ENCODE measurements around the gene PACS2.
"Not testable (repeated sequence)": the region's sequence is repeated elsewhere in the genome, so short reads cannot be mapped to it uniquely, and the experiment has no call there.

The PACS2 gene

DNA sequence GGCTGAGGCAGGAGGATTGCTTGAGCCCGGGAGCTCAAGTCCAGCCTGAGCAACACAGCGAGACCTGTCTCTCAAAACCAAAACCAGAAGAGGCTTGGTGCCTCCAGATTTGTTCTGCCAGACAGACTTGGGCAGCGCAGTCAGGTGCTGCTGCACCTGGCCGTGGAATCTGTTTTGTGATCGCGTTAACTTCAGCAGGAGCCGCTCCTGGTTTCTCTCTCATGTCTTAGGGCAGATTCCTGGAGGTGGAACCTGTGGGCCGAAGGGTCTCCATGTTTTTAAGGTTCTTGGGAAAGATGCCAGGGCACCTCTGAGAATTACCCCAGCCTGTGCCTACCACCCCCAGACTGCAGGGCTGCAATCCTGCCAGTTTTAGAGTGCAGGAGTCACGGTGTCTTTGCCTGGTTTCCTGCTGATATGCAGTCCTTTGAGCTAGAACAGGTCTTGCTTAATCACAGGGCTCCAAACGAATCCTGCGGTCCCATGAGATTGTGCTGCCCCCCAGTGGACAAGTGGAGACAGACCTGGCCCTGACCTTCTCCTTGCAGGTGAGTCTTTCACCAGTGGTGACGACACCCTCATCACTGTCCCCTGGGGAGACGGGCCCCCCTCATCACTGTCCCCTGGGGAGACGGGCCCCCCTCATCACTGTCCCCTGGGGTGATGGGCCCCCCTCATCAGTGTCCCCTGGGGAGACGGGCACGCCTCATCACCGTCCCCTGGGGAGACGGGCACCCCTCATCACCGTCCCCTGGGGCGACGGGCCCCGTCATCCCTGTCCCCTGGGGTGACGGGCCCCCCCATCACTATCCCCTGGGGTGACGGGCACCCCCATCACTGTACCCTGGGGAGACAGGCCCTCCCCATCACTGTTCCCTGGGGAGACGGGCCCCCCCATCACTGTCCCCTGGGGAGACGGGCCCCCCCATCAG, 37.6 kb downstream of the PACS2 start:
- DNase-seq: peak; percentile 90

DNA sequence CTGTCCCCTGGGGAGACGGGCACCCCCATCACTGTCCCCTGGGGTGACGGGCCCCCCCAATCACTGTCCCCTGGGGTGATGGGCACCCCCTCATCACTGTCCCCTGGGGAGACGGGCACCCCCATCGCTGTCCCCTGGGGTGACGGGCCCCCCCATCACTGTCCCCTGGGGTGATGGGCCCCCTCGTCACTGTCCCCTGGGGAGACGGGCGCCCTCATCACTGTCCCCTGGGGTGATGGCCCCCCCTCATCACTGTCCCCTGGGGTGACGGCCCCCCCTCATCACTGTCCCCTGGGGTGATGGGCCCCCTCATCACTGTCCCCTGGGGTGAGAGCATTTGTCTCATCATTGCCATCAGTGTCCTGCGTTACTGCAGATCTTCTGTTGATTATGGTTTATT, 38.6 kb downstream of the PACS2 start:
- DNase-seq: no peak

DNA sequence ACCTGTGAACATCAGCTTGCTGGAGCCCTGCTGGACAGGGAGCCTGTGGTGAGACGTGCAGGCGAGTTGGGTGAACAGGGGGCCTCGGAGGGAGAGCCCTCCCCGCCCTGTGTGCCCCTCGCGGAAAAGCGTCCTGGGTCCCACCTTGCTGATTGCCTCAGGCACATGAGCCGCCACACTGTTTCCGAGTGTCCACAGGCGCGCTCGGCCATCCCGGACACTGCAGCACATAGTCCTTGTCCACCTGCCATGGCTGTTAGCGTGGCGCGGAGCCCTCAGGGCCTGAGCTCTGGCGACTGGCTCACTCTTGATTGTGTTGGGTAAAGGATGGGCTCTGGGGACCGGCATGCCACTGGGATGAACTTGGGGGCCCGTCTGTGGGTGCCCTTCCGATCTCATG, 40.0 kb downstream of the PACS2 start:
- DNase-seq: no peak

DNA sequence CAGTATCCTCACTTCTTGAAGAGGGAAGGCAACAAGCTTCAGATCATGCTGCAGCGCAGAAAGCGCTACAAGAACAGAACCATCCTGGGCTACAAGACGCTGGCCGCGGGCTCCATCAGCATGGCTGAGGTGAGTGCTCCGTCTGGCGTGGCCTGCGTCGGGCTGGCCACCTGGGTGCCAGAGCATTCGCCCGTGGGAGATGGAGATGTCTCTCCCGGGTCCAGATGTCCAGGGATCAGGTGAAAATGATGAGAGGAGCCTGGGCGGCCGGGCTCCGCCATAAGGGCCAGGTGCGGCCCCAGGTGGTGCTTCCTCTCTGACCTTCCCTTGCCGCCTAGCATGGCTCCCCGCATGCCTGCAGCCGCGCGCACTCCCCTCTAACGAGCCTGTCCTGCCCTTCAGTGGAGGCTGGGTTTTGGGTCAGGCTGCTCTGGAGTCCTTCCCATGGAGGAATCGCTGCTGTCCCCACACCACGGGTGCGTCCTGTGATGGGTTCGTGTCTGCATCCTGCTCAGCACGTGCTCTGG, 40.6 kb downstream of the PACS2 start:
- DNase-seq: no peak

DNA sequence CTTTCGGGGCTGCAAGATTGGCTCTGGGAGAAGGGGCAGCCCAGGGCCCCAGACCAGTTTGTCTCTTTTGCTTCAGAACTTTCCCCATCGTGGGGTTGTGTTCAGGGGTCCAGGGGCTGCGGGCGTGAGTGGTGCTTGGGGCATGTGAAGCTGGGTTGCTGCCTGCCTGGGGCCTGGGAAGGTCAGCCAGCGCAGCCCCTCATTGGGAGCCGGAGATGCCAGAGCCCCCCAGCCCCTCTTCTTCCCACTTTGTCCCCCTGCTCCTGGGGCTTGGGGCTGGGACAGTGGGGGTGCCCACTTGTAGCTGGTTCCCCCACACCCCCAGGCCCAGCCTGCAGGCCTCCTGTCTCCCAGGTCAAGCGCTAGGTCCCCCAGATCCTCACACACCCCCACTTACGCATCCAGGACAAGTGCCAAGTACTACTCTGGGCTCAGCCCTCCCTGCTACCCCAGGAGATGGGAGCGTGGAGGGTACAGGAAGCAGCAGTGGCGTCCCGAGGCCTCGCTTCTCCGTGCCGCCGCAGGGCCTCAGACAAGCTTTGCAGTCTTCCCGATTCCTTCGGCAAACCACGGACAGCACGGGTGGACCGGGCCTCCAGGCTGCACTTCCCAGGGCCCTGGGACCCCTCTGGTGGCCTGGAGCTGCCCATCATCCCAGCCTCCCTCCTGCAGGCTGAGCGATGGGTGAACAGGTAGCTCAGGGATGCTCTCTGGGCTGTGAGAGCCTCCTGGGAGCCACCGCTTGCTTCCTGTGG, 41.5 kb downstream of the PACS2 start:
- DNase-seq: no peak

DNA sequence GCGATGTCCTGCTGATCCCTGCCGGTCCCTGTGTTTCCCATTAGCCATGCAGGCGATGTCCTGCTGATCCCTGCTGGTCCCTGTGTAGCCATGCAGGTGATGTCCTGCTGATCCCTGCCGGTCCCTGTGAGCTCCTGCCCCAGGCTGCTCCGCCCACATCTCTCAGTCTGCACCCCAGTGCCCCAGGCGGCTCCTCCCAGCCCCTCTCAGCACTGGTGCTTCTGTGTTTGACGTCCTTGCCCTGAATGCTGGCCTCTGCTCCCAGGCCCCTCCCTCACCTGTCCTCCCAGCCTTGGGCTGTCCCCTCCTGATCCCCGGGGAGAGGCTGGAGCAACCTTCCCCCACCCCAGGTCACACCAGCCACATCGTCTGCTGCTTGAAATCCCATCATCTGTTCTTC, 42.4 kb downstream of the PACS2 start:
- DNase-seq: no peak

DNA sequence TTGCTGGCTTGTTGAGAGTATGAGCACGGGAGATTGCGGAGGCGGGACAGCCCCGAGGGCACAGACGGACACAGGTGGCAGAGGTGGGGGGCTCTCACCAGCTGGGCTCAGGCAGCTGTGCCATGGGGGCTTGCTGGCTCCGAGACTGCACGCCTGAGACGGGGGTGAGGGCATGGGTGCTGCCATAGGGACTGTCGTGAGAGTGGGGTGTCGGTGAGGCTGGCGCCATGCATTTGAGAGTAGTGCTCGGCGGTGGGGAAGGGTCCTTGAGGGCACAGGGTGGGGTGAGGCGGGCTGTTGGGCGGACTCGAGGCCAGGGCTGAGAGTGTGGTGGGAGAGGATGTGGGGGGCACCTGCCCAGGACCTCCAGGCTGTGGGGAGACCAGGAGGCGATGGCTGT, 43.1 kb downstream of the PACS2 start:
- DNase-seq: no peak

DNA sequence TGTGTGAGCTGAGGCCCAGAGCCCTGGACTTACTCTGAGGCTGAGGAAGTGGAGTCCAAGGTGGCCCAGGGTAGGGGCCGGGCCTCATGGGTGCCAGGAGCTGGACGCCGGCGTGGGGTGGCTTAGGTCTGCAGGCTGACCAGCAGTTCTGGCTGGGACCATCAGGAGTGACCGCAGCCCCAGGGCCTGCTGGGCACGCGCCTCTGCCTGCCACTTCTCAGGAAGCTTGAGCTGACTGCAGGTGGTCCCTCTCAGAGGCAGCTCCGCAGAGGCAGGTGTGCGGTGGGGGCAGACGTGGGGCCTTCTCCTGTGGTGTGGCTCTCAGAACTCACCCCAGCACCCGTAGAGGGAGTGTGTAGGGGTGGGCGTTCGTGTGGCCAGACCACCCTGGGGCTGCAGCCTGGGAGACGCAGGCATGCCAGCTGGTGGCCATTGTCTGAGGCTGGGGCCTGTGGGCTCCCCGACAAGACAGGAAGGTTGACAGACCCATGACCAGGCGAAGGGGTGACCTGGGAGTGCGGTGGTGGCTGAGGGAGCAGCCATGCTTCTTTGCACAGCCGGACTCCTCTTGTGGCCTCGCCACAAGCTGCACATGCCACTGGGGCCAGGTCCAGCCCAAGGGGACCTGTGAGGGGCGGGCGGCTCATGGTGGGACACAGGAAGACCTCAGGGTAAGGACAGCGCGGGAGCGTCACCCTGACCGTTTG, 43.7 kb downstream of the PACS2 start:
- DNase-seq: no peak

DNA sequence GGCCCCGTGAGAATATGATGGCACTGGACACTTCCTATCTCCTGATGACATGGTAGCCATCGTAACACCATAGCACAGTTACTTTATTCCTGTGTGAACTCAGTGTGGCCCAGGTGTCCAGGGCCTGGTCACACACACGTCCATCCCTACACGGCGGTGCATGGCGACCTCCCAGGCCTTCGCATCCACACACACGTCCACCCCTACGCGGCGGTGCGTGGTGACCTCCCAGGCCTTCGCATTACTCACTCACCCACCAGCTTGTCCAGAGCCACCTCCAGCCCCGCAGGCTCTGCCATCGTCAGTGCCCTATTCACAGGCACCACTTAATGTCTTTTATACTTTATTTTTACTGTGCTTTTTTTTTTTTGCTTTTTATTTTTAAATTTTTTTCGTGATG, 44.4 kb downstream of the PACS2 start:
- no peak for DNase-seq

DNA sequence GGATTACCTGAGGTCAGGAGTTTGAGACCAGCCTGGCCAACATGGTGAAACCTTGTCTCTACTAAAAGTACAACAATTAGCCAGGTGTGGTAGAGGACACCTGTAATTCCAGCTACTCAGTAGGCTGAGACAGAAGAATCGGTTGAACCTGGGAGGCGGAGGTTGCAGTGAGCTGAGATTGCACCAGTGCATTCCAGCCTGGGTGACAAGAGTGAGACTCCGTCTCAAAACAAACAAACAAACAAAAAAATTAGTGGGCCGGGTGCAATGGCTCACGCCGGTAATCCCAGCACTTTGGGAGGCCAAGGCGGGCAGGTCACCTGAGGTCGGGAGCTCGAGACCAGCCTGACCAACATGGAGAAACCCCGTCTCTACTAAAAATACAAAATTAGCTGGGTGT, 46.9 kb downstream of the PACS2 start:
- DNase-seq: not testable (repeated sequence)

DNA sequence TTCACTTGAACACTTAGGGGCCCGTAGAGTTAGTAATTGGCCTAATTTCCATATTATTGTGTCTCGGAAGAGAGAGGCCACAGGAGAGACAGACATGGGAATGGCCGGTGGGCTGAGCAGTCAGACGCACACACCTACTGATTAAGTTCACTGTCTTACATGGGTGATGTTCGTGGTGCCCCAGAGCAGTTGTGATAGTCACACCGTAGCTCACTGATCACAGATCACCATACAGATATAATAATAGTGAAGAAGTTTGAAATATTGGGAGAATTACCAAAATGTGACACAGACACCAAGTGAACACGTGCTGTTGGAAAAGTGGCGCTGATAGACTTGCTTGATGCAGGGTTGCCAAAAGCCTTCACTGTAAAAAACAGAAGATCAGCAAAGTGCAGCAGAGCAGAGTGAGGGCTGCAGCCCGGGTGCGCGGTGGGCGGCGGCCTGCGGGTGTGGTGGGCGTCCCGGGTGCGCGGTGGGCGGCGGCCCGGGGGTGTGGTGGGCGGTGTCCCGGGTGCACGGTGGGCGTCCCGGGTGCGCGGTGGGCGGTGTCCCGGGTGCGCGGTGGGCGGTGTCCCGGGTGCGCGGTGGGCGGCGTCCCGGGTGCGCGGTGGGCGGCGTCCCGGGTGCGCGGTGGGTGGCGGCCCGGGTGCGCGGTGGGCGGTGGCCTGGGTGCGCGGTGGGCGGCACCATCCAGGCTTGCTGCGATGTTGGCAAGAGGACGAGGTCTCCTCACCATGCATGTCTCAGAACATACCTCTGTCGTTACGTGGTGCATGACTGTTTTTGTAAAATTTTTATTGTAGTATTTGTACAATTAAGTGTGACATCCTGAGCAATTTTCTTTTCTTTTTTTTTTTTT, 49.5 kb downstream of the PACS2 start:
- peak; percentile 80 for DNase-seq

DNA sequence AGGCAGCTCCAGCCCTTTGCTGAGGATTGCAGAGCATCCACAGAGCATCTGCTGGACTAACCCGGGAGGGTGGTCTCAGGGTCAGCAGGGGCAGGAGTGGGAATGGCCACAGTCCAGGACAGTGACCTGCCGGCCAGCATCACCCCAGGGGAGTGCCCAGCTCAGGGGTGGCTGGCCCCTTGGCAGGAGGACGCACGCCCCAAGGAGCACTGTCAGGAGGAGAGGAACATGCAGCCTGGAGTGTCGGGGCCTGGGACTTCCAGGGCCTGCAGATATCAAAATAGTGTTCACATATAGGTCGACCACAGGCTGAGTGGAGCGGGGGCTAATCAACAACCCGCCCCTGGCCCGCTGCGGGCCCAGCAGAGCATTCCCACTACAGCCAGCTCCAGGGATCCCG, 50.6 kb downstream of the PACS2 start:
- DNase-seq: no peak

DNA sequence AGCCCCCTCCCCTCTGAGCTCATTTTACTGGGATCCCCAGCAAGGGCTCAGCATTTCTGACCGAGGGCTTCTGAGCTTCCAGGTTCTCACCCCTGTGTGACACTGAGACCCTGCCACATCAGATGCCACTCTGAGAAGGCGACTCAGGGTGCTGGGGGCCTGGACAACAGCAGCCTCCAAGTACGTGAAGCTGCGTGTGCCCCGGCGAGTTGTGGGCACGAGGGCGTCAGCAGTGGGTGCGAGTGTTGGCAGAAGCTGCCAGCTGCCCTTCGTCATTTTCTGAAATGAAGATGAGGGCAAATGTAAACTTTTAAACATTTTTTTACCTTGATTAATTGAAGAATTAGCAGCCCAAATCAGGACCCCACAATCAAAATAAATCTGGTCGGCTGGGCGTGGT, 51.1 kb downstream of the PACS2 start:
- no peak for DNase-seq

DNA sequence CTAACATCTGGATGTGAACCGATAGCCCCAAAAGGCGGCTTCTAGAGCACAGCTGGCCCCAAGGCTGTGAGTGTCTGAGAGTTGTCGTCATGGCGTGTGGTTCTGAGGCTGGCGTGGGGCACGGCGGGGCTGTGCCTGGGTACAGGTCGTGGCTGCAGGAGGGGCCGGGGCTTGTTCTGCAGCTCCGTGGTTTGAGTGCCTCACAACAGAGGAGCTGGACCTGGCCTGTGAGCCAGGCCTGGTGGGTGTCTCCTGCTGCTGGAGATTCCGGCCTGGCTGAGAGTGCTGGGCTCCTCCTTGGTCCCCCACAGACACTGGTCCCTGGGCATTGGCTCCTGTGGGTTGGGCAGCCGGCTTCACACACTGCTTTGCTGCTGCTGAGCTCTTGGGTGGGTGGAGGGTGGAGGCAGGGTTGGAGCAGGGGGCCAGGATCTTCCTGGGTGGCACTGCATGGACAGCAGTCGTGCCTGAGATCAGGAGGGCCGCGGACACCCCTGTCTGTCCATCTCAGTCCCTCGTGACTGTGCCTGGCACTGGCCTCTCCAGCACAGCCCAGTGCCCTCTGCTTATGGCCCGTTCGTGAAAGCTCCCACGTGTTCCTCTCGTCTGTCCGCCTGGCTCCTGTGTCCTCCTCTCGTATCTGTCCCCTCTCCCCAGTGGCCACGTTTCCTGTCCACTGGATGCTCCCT, 52.0 kb downstream of the PACS2 start:
- no peak for DNase-seq

DNA sequence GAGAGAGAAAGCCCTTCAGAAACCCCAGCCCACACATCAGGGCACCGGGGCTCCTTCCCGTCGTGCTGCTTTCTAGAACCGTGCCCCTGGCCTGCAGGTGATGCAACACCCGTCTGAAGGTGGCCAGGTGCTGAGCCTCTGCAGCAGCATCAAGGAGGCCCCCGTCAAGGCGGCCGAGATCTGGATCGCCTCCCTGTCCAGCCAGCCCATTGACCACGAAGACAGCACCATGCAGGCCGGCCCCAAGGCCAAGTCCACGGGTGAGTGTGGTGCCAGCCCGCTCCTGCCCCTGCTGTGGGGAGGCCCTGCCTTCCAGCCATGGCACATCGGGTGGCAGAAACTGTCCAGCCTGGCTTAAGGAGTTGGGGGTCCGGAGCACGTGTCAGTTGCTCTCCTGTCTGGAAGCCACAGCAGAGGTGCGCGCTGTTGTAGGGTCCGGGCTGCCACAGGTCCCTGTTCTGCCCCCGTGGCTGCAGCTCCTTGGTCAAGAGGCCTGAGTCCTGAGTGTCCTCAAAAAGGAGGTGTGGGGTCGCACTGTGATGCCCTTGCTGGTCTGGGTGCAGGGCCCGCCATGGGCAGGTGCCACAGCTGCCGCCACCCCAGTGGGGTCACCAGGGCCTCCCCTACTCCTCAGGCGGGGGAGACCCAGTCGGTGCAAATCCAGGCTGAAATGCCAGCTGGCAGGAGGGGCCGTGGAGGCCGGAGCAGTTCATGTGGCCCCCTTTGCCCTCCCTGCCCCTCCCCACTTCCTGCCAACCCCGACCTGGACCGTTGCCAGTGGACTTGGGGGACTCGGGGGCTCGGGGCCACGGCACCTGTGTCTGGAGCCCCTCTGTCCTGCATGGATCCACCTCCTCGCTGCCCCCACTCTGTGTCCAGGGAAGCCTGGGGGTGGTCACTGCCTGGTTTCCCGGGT, 52.8 kb downstream of the PACS2 start:
- no peak for DNase-seq

DNA sequence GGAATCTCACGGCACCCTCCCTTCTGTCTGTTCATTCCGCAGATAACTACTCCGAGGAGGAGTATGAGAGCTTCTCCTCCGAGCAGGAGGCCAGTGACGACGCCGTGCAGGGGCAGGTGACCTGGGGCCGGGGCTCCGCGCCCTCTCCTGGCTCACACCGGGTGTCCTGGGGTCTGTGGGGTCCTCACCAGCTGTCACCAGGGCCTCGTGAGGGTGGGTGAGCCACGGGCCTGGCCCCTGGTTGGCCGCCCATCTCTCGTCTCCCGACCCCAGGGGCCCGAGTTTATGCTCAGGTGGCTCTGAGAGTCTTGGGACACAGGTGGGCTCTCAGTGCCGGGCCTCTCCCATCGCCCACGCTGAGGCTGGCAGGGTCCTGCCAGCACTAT, 53.5 kb downstream of the PACS2 start:
- no peak for DNase-seq

DNA sequence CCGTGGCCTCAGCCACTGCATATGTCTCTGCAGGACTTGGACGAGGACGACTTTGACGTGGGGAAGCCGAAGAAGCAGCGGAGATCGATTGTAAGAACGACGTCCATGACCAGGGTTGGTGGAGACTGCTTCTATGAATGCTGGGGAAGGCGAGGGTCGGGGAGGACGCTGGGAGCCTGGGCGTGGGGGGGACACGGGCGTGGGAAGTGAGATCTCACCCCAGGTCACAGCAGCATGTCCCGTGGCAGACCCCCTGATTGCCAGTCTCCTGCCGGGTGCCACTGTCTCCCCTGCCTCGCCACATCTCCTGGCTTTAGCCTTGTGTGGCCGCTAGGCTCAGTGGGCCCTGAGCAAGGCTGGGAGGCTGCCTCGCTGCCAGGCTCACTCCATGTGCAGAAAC, 53.9 kb downstream of the PACS2 start:
- DNase-seq: no peak

DNA sequence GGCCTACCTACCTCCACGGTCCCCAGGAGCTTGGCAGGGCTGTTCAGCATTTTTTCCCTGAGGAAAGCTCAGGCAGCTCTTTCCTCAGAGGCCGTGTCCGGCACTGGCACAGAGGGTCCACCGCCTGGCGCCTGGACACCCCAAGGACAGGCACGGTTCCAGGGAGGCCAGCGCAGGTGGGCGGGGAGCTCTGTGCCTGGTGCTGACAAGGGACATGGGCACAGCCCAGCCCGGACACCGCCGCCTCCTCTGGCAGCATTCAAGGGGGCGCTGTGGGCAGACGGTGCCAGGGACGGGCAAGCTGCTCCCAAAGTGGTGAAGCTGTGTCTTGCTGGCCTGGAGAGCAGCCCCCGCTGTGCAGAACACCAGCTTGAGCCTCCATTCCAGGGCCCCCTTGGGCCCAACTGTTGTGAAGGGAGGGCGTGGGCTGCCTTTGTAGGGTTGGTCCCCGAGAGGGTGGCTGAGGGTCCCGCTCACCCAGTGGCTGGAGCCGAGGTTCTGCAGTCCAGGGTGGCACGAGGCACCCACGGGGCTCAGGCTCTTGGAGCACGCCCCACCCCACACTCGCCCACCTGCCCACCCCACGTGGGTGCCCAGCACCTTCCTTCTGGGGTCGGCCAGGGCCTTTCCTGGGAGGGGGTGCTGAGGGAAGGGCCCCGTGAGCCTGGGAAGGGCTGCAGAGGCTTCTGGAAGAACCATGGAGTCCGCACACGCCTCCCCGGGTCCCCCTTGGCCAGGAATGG, 54.5 kb downstream of the PACS2 start:
- DNase-seq: no peak

DNA sequence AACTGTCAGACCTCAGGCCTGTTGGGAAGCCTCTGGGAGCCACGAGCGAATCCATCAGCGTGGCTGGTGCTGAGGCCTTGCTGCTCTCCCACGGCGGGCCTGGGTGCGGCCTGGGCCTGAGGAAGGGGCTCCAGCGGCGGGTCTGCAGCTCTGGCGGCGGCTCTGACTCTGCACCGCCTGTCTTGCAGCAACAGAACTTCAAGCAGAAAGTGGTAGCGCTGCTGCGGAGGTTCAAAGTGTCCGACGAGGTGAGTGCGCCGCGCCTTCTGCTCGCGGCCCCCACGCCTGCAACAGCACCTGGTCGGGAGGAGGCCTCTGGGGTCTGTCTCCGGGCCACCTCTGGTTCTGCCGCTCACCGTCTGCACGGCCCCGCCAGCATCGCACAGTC, 55.1 kb downstream of the PACS2 start:
- DNase-seq: no peak

DNA sequence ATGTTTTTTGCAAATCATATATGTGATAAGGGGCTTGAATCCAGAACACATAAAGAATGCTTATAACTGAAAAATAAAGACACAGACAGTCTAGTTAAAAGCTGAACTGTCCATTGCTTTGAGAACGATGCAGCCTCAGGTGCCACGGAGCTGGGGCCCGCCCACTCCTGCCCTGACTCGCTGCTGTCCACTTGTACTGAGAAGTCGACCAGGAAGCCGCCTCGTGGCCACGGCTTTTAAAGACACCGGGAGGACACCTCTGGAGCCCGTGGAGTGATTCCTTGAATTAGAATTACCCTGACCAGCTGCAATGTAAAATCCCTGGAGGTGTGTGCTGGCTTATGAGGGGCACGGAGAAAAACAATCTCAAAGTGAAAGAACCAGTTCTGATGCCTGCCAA, 59.8 kb downstream of the PACS2 start:
- DNase-seq: no peak
